OCI-LY7 (cell line): ENCODE results near the gene KCNT1.

Experiments
- EZH2phosphoT487 ChIP-seq: fragments of 200-600 bp; sonication (generic); IDR thresholded peaks from 2 replicates; pipeline ENCODE4 v1.6.1; 2018; ENCODE audit warnings: low read depth, borderline replicate concordance, mild to moderate bottlenecking, mixed run types, antibody characterized with exemption, low read length, moderate library complexity, mixed read lengths
- TF ChIP-seq, protein P1 (sequence below): fragments of 200-600 bp; sonication (generic); conservative IDR thresholded peaks from 2 replicates; pipeline ENCODE4 v1.5.1; 2014; ENCODE audit warnings: mild to moderate bottlenecking, antibody characterized with exemption, low read length, moderate library complexity, mixed read lengths

DNA sequence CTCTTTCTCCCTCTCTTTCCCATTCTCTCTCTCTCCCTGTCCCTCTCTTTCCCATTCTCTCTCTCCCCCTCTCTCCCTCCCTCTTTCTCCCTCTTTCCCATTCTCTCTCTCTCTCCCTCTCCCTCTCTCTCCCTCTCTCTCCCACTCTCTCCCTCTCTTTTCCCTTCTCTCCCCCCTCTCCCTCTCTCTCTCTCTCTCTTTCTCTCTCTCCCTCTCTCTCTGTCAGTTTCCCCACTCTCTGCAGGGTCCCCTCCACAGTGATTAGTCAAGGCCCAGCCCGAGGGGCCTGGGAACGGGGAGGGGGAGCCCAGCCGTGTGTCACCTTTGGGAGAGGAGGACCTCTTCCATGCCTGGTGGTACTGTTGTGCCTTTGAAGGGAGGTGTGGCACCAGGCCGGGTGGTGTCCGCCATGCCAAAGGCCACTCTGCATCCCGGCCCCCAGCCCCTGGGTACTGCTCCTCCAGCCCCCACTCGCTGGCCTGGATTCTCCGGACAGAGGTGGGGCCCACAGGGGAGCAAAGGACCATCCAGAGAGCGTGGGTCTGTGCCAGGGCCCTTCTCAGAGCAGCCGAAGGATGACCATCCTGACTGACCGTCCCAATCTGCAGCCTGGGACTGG lies 25.4 kb downstream of the KCNT1 start:
- TF ChIP-seq, protein P1, sequence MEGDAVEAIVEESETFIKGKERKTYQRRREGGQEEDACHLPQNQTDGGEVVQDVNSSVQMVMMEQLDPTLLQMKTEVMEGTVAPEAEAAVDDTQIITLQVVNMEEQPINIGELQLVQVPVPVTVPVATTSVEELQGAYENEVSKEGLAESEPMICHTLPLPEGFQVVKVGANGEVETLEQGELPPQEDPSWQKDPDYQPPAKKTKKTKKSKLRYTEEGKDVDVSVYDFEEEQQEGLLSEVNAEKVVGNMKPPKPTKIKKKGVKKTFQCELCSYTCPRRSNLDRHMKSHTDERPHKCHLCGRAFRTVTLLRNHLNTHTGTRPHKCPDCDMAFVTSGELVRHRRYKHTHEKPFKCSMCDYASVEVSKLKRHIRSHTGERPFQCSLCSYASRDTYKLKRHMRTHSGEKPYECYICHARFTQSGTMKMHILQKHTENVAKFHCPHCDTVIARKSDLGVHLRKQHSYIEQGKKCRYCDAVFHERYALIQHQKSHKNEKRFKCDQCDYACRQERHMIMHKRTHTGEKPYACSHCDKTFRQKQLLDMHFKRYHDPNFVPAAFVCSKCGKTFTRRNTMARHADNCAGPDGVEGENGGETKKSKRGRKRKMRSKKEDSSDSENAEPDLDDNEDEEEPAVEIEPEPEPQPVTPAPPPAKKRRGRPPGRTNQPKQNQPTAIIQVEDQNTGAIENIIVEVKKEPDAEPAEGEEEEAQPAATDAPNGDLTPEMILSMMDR = no peak
- no peak for TF ChIP-seq EZH2phosphoT487
